GM21825 (cell line): Measurements from ENCODE around the gene ACTG2.
"Not testable (repeated sequence)": the region's sequence is repeated elsewhere in the genome, so short reads cannot be mapped to it uniquely, and the experiment has no call there.

ENCODE experiments used
- ATAC-seq: cut with Tn5 transposase; IDR thresholded peaks from one replicate; pipeline ENCODE4 v1.9.1; 2021; ENCODE audit warnings: mild to moderate bottlenecking, moderate library complexity; ENCODE audit not compliant: unreplicated experiment

ACTG2 gene

GRCh38 chr2:73931531-73932500 is 39.0 kb downstream of the ACTG2 start:
- no peak for ATAC-seq

DNA sequence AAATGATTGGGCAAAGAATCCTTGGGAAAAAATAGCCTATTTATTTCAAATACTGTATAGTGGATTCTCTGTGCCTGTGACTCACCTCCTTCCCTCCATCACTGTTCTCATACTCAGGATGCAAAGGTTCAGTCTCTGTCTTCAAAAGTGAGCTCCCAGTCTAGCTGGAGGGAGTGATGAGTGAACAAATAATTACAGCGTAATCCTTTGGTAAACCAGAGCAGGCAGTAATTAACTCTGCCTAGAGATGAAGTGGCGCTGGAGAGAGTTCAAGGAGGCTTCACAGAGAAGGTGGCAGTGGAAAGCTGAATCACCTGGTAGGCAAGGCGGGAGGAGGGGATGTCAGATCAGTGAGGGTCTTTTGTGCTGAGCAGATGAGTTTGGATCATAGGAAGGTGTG is 40.4 kb downstream of the ACTG2 start:
- no peak for ATAC-seq

DNA sequence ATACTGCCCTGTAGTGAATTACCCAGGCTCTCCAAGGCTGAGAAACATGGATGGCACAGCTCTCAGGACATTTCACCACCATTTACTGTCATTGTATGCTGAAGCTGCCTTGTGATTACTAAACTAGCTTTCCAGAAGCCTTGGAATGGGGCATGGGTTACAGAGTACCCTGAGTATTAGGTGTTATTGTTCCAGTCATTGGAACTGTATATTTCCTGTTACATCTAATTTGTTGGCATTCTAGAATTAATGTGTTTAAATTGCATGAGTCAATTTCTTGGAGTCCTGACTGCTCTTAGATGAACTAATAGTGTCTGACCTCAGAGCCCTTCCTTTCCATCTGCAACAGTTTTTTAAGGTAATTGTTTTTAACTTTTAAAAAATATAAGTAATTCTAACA is 42.8 kb downstream of the ACTG2 start:
- ATAC-seq, result no peak

DNA sequence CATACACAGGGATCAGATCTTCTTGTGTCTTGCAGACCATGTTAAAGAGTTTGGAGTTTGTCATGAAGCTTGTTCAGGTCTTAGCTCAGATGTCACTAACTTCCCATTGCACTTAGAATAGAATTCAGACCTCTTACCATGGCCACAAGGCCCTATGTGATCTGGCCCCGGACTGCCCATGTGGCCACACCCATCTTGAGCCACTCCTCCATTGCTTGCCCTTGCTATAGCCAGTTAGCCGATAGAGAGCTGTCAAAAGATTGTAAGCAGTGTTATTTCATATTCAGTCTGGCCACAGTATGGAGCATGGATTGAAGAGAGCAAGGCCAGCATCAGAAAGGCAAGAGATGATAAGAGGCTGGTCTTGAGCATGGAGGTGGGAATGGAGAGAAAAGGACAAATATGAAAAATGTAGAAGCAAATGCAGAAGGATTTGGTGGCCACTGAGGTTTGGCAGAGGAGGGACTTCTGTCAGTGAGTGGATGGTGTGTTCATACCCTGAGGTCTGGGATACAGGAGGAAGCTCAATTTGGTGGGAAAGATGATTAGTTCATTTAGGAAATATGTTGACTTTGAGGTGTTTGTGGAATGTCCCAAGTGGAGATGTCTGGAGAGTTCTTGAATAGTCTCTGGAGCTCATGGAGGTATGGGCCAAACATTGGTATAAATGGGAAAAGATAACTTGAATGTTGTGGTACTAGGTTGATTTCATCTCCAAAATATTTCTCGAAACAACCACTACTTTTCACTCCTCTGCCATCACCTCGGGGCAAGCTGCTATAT is 44.5 kb downstream of the ACTG2 start:
- no peak for ATAC-seq

GRCh38 chr2:73937899-73938298 is 45.1 kb downstream of the ACTG2 start:
- ATAC-seq, result no peak

- ATAC-seq, result no peak
These were observed 46.0 kb downstream of the ACTG2 start for GRCh38 chr2:73938718-73939352.

DNA sequence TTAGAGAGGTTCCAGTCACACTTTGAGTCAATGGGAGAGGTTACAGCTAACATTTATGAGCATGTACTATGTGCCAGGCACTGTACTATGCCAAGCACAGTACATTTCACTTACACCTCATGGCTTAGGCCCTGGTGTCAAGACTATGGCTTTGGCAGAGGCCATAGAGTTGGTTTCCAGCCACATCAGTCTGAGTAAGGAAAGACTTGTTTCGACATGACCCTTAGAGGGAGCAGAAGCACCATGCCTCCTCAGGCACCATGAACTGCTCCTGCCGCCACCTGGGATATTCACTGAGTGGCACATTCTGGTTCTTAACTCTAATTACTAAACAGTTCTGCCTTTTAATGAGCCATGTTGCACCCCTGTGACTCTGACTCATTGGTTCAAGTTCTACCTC is 46.6 kb downstream of the ACTG2 start:
- no peak for ATAC-seq

DNA sequence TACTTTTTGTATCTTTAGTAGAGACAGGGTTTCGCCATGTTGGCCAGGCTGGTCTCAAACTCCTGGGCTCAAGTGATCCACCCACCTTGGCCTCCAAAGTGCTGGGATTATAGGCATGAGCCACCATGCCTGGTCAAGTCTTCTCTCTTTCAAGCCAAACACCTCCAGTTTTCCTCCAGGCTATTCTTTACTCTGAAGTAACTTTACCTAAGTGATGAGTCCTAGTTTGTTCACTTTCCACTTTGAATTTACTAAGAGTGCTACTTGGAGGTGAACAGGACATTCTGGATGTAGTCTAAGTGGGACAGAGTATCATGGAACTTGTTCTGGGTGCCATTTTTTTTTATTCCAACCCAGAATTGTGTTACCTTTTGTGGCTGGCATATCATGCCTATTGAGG is 47.3 kb downstream of the ACTG2 start:
- ATAC-seq, result not testable (repeated sequence)

GRCh38 chr2:73942664-73943063 is 49.9 kb downstream of the ACTG2 start:
- ATAC-seq, result no peak

- no peak for ATAC-seq
These were observed 51.9 kb downstream of the ACTG2 start for GRCh38 chr2:73944714-73945113.

DNA sequence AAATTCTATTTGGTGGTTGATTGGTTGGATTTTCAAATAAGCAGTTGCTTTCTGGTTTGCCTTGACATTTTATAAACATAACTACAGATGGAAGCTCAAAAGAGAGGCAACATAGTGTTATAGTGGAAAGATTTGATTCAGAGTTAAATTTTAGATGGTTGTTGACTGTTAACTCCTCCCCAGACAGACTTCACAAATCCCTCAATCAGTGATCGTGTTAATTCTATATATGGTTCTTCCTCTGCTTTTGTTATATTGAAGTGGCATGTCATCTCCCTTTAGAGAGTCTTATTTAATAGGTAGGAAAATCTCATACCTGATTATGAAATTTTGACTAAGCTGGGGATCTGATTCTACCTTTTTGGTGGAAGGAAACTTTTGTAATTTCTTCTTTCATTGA is 53.4 kb downstream of the ACTG2 start:
- no peak for ATAC-seq

GRCh38 chr2:73946666-73947065 is 53.9 kb downstream of the ACTG2 start:
- no peak for ATAC-seq

- ATAC-seq, result no peak
These were observed 54.7 kb downstream of the ACTG2 start for GRCh38 chr2:73947412-73948018.

- ATAC-seq, result no peak
These were observed 57.0 kb downstream of the ACTG2 start for GRCh38 chr2:73949802-73950201.

DNA sequence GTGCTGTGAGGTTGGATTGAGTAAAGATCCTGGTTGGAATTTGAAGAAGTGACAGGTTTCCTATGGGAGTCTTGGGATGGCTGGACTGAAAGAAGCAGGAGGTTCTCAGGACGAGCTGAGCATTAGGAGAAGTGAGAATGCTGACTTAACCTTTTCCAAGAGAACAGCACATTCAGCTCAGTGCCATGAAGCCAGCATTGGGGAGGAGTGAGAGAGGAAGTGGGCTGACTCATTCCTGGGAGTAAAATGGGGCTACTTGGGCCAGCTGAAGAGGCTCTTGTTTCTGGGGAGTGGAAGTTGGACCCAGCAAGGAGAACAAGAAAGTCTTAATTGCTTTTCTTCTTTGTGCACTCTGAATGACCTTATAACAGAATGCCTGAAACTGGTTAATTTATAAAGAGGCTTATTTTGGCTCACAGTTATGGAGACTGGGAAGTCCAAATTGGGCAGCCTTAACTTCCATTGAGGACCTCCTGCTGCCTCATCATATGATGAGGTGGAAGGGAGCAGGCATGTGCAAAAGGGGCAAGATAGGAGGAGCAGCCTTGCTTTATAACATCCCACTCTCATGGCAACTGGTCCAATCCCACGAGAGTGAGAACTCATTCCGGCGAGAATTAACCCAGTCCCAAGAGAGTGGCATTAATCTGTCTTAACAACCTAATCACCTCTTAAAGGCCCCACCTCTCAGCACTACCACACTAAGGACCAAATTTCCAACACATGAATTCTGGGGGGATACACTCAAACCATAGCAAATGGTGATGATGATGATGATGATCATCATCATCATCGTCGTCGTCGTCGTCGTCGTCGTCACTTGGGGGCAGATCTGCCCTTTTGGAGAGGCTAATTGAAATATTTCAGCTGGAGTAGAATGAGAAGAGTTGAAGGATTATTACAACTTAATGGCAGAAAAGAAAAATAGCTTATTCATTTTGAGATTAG is 60.0 kb downstream of the ACTG2 start:
- no peak for ATAC-seq

- no peak for ATAC-seq
These were observed 63.5 kb downstream of the ACTG2 start for GRCh38 chr2:73956218-73956865.

- ATAC-seq, result no peak
These were observed 68.5 kb downstream of the ACTG2 start for GRCh38 chr2:73961274-73961673.

DNA sequence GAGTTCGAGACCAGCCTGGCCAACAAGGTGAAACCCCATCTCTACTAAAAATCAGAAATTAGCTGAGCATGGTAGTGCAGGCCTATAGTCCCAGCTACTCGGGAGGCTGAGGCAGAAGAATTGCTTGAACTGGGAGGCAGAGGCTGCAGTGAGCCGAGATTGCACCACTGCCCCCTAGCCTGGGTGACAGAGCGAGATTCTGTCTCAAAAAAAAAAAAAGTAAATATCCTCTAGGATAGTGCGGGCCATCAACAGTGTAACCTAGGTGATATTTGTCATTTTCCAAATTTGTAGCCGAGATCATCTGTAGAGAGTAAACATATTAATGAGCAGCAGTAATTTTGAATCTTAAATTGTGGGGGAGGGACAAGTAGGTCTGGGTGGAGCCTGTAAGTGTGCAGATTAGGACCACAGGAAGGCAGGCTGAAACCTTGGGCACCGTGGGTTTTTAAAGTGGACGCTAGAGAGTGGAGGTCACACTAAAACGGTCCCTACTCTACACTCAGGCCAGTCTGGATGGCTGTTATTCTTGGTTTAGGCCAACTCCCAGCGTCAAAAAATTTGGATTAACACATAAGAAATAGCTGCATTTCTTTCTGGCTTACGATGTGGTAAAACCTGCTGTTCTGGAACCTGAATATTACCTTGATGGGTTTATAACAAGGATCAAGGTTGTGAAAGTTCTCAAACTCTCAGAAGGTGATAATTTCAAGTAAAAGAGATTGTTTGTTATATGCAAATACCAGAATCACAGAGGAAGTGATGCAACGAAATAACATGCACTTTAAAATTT is 69.2 kb downstream of the ACTG2 start:
- ATAC-seq, result no peak

DNA sequence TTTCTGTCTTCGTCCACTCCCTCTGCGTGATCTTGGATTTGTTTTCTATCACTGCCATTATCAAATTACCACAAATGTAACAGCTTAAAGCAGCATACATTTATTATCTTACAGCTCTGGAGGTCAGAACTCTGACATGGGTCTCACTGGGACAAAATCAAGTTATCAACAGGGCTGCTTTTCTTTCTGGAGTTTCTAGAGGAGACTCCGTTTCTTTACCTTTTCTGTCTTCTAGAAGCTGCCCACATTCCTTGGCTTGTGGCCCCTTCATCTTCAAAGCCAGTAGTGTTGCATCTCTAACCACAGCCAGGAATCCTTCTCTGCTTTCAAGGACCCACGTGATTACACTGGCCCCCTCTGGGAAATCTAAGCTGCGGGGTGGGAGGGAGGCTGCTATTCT is 70.0 kb downstream of the ACTG2 start:
- no peak for ATAC-seq
